Skin of body (tissue), 2 donors: ENCODE results near the gene PRELID3B. TPM values are rescaled to one million over a fixed set of nuclear protein-coding genes. Genes with fewer than 3 reads are reported as not detected.
"Not testable (repeated sequence)": the region's sequence is repeated elsewhere in the genome, so short reads cannot be mapped to it uniquely, and the experiment has no call there.

Source experiments
- DNase-seq: peaks from one replicate; lab custom pipeline; 2025; lab: John Stamatoyannopoulos, UW
- total RNA-seq: library from RNA; depleted of rRNA; stranded (reverse); fragments of >200 nt; gene quantifications from one replicate; pipeline ENCODE4 v1.2.3, GENCODE V29; 2014

PRELID3B gene
- total RNA-seq, 1 donor from 2014 or later: 50.0 TPM

GRCh38 chr20:59026904-59027740 is 15.5 kb downstream of the PRELID3B start:
- DNase-seq: no peak

- no peak for DNase-seq
Measured at GRCh38 chr20:59025511-59025910, 17.1 kb downstream of the PRELID3B start.

GRCh38 chr20:59025086-59025485 is 17.5 kb downstream of the PRELID3B start:
- DNase-seq: no peak

GRCh38 chr20:59024111-59024530 is 18.5 kb downstream of the PRELID3B start:
- no peak for DNase-seq

- DNase-seq: no peak
Measured at GRCh38 chr20:59023616-59024015, 19.0 kb downstream of the PRELID3B start.

GRCh38 chr20:59022754-59023153 is 19.8 kb downstream of the PRELID3B start:
- no peak for DNase-seq

GRCh38 chr20:59020938-59021551 is 21.5 kb downstream of the PRELID3B start:
- no peak for DNase-seq

GRCh38 chr20:59019217-59019616 is 23.4 kb downstream of the PRELID3B start, which contains the start of gene TUBB1:
Gene TUBB1, plus strand, starts transcription at chr20:59019429. Its CDS starts 94 bp downstream, at chr20:59019523.
- DNase-seq: no peak

- DNase-seq: no peak
Measured at GRCh38 chr20:59018817-59019216, 23.8 kb downstream of the PRELID3B start.

- DNase-seq: no peak
Measured at GRCh38 chr20:59017493-59018231, 24.9 kb downstream of the PRELID3B start.

- DNase-seq: no peak
Measured at GRCh38 chr20:59016795-59017492, 25.6 kb downstream of the PRELID3B start.

- no peak for DNase-seq
Measured at GRCh38 chr20:59015812-59016711, 26.5 kb downstream of the PRELID3B start.

- no peak for DNase-seq
Measured at GRCh38 chr20:59015411-59015810, 27.2 kb downstream of the PRELID3B start.

- DNase-seq: no peak
Measured at GRCh38 chr20:59014680-59015389, 27.8 kb downstream of the PRELID3B start.

GRCh38 chr20:59013959-59014608 is 28.5 kb downstream of the PRELID3B start:
- no peak for DNase-seq

GRCh38 chr20:59013031-59013951 is 29.3 kb downstream of the PRELID3B start:
- DNase-seq: no peak

- DNase-seq: not testable (repeated sequence)
Measured at GRCh38 chr20:59011874-59012157, 30.8 kb downstream of the PRELID3B start.
